HFF-Myc (cell line): ENCODE results near the gene C1orf50.

Source experiments
- DNase-seq: peaks from one replicate; pipeline ENCODE4 v3.0.0-alpha.2; 2011; ENCODE audit warnings: low read depth; ENCODE audit errors: extremely low read depth
- H3K4me3 ChIP-seq: replicated peaks from 2 replicates; pipeline ENCODE4 v1.5.1; 2011; ENCODE audit warnings: low read depth, mild to moderate bottlenecking, control low read depth, low read length
- TF ChIP-seq, protein P1 (sequence below): IDR thresholded peaks from 2 replicates; pipeline ENCODE4 v1.5.1; 2012; ENCODE audit warnings: mild to moderate bottlenecking, low read depth, low read length, control low read depth; ENCODE audit errors: missing control alignments

The C1orf50 gene

DNA sequence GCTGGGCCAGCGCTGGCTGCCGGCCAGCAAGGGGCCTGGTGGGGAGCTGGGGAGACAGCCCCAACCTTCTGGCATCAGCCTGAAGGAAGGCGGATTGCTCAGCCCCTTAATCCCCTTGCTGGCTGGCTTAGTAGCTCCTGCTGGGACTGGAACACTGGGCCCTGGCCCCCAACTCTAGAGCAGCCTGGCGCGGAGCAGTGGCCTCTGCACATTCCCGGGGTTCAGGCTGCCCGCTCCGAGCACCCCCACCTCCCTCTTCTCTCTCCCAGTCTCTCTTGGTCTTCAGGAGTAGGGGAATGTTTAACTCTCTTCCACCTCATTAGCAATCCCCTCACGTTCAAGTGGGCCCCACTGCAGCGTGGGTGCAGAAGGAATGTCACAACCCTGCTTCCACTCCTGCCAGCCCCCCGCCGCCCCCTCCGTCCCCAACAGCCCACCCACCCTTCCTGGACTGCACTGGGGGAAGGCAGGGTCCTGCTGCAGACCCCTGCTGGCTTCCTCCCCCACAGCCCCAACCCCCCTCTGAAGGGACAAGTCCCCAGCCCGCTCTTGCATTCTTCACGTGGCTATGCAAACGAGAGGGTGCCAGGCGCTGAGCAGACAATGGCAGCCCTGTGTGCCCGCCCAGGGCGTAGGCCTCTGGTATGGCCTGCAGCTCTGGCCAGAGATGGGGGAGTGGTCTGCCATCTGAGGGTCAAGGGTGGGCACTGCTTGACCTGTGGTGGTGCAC, 26.0 kb upstream of the C1orf50 start:
- TF ChIP-seq, protein P1, sequence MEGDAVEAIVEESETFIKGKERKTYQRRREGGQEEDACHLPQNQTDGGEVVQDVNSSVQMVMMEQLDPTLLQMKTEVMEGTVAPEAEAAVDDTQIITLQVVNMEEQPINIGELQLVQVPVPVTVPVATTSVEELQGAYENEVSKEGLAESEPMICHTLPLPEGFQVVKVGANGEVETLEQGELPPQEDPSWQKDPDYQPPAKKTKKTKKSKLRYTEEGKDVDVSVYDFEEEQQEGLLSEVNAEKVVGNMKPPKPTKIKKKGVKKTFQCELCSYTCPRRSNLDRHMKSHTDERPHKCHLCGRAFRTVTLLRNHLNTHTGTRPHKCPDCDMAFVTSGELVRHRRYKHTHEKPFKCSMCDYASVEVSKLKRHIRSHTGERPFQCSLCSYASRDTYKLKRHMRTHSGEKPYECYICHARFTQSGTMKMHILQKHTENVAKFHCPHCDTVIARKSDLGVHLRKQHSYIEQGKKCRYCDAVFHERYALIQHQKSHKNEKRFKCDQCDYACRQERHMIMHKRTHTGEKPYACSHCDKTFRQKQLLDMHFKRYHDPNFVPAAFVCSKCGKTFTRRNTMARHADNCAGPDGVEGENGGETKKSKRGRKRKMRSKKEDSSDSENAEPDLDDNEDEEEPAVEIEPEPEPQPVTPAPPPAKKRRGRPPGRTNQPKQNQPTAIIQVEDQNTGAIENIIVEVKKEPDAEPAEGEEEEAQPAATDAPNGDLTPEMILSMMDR = no peak
- DNase-seq = no peak
- no peak overlapping the region for H3K4me3 ChIP-seq

DNA sequence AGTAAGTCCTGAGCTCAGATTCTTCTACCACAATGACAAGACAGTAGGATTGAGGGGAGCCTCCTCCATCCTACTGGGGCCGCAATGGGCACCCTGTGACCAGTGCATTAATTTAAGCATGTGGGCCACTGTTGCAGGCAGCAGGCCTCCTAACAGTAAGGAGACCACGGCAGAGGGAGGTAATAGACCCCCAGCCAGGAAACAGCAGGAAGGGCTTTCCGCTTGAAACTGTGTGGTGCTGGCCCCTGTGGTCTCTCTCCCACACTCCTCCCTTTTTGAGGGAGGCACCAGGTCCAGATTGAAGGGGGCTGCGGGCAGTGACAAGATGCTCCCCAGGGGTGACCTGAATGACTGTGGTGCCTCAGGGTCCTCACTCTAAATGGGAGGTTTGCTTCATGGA, 25.3 kb upstream of the C1orf50 start:
- TF ChIP-seq, protein P1 = no peak
- H3K4me3 ChIP-seq = no peak overlapping the region
- no peak for DNase-seq

DNA sequence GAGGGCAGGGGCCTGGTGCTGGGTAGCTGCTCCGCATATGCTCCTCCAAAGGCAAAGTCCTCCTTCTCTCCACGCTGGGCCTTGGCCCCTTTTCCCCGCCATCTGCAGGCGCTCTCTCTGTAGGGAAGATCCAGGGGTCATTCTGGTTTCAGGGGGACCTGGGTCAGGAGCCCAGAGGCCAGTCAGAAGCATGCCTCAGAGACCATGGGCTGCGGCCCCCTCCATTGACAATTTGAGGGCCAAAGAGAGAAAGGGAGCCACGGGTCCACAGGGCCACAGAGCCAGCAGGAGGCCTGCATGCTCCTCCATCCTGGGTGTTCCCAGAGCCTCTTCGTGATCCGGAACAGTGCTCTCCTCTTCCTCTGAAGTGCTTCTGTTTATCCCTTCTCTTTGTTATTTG, 24.9 kb upstream of the C1orf50 start:
- TF ChIP-seq, protein P1 = no peak
- no peak for DNase-seq
- H3K4me3 ChIP-seq = no peak overlapping the region

DNA sequence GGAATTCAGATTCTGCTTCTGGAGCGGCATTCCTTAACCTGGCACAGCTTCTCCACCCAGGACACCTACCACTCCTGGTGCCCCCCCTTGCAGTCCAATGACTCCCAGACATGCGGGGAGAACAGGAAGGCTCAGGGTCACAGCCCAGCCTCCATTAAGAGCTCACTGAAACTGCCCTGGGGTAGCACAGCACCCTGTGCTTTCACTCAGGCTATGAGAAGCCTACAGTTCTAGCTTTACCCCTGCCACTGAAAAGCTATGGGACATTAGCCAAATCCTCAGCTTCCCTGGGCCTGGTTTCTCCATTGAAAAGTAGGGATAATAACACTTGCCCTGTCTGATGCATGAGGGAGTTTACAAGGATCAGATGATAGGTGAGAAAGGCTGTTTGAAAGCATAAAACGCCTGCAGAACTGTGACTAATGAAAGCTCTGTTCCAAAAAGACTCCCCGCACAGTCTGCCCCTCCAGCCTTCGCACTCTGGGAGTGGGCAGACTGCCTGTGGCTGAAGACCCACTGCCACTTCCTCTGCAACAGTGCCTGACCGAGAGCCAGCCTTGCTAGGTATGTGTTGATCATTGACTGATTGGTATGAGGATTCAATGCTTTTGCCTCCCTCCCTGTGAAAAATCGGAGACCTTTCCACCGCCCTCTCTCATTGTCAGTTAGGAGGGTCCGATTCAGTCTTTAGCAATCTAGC, 24.3 kb upstream of the C1orf50 start:
- no peak overlapping the region for H3K4me3 ChIP-seq
- TF ChIP-seq, protein P1 = no peak
- no peak for DNase-seq

DNA sequence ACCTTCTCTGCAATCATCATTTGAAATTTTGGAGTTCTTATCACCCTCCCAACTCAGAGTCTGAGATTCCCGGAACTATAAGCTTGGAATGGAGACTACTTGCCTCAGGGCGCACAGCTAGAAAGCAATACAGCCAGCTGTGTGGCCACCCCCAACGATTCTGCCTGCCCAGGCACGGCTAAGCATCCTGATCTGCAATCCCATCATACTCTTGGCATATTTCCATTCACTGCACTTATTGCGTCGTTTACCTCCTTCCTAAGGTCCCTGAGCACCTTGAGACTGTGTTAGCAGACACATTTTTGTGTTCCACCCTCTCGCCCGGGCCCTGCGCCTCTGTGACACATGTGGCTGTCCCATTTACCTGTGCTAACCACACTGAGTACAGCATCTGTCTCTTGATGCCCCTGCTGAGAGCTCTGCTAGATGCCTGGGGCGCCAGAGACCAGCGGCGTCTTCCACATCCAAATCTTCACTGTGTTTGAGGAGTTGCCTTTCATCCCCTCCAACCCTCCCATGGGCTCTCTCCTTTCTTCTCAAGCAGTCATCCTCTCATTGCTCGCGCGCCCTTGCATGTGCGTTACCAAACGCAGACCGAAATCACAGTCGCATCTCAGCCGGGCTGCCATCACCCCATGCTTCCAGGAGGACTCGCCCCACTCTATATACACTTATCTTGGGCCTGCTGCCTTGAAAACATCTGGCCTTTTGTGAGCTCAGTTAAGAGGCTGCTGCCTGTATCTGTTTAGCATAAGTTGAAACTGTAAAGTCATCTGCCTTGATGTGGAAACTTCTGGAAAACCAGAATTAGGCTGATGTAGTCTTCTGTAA, 23.5 kb upstream of the C1orf50 start:
- TF ChIP-seq, protein P1 = no peak
- H3K4me3 ChIP-seq = no peak overlapping the region
- DNase-seq = no peak

DNA sequence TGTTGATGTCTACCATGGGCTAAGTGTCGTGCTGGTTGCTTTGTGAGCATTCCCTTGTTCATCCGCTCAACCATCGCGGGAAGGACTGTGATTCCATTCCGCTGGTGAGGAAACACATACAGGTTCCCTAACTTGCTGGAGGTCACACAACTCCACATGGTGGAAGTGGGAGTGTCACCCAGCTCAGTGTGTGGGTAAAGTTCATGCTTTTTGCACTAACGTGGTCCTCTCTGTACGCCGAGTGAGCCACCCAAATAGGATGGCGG, 23.0 kb upstream of the C1orf50 start:
- H3K4me3 ChIP-seq = no peak overlapping the region
- DNase-seq = no peak
- TF ChIP-seq, protein P1 = no peak
